GM21526 (cell line): ENCODE data around the gene NUP50.

Experiments used
- ATAC-seq: cut with Tn5 transposase; IDR thresholded peaks from one replicate; pipeline ENCODE4 v1.9.1; 2021; ENCODE audit warnings: moderate library complexity; ENCODE audit not compliant: unreplicated experiment, low FRiP score

The NUP50 gene

DNA sequence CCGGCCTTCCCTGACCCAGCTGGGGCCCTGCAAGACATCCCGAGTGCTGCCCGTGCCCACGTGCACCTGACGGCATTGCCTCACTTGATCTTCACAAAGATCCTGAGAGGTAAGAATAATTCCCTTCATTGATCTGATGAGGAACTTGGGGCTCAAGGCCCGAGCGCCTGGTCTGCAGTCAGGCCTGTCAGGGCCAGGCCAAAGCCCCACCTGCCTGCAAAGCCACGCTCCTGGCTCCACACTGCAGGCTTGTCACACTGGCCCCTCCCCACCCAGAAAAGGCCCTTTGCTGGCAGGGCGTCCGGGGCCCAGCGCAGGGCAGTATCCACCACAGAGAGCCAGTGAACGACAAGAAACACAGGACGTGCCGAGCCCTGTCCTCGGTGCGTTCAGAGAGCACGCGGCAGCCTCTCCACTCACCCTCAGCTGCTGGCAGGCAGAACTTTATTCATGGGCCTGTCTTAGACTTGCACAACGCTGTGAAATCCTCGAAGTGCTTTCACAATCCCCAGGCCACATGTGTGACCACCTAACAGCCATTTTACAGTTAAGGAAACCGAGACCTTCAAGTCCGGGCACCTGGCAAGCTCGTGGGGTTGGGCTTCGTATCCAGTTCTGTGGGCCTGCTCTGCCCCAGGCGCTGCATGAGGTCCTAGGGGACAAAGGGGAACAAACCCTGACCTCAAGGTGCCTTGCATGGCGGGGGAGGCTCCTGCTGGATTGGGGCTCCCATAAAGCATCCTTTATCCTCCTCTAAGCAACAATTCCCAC lies 62.2 kb downstream of the NUP50 start:
- ATAC-seq, result no peak

DNA sequence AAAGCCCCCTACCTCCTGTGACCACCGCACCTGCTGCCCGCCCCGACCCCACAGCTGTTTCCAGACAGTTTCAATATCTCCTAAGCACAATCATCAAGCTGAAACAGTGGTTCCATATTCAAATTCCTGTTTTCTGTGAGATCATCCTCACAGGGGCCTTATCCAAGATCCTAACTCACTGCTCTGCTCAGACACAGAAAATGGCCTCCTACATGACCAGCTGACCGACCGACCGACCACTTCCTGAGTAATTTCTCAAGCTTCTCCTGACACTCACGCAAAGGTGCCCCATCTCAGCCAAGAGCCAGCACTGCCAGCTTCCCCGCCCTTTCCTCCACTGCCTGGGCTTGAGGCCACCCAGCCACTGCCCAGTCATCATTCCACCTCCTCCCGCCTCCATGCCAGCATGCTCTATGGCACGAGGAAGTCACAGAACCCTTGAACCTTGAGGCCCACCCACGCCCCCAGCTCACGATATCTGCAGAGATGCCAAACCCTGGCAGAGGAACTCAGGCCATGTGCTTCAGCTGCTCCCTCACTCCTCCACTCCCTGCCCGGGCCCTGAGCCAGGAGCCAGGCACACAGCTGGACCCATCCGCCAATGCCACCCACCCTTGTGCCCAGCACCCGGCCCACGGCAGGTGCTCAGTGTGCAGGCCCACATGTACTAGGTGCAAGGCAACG lies 62.9 kb downstream of the NUP50 start:
- ATAC-seq, result no peak

DNA sequence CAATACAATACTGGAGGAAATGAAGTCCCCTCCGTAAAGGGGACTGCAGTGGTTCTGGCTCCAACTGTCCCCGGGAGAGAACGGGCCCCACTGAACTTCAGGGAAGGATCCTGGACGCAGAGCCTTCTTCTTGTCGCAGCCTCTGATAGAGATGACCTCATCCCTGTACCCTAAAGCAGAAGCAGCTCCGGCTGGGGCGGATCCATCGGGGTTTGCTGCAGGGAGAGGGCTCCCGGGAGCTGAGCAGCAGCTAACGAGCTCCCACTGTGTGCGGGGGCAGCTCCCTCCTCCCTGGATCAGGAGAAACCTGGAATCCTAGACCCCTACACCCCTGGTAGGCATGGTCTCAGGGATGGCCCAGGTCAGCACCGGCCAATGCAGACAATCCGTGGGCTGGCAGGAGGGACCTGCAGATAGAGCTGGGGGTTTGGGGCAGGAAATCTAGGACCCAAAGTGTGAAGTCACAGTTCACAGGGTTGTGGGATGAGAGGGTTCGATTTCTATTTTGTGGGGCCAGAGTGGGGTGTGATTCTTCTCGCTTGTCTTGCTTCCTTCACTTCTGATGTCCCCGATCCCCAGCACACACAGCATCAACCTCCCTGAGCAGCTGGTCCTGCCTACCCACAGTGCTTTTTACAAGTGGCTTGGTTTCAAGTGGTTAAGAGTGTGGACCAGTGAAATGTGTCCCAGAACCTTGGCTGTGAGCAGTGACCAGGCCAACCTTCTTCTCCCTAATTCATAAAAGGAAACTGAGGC lies 64.1 kb downstream of the NUP50 start:
- no peak for ATAC-seq

DNA sequence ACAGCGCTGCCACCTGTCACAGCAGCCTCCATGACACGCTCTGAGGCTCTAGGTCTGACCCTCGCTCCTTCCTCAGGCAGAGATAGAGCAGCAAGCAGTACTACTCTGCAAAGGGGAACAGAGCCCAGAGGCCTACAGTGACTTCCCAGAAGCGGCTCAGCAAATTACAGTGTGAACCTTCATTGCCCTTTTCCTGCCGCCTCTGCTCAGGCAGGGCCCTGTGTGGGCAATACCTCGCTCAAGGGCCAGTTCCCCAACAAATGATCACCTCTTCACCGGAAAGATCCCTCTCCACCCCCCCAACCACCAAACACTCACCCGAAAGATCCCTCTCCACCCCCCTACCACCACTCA lies 64.7 kb downstream of the NUP50 start:
- ATAC-seq, result no peak

DNA sequence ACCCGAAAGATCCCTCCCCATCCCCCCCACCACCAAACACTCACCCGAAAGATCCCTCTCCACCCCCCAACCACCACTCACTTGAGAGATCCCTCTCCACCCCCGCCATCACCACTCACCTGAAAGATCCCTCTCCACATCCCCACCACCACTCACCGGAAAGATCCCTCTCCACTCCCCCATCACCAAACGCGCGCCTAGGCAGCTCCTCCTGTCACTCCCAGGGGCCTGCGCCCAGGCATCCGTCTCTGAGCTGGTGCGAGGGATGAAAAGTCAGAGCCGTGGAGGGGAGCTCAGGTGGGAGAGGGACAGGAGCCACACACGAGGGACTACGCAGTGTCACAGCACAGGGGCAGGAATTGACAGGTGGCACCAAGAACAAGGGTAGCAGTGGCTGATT lies 65.5 kb downstream of the NUP50 start:
- no peak for ATAC-seq

DNA sequence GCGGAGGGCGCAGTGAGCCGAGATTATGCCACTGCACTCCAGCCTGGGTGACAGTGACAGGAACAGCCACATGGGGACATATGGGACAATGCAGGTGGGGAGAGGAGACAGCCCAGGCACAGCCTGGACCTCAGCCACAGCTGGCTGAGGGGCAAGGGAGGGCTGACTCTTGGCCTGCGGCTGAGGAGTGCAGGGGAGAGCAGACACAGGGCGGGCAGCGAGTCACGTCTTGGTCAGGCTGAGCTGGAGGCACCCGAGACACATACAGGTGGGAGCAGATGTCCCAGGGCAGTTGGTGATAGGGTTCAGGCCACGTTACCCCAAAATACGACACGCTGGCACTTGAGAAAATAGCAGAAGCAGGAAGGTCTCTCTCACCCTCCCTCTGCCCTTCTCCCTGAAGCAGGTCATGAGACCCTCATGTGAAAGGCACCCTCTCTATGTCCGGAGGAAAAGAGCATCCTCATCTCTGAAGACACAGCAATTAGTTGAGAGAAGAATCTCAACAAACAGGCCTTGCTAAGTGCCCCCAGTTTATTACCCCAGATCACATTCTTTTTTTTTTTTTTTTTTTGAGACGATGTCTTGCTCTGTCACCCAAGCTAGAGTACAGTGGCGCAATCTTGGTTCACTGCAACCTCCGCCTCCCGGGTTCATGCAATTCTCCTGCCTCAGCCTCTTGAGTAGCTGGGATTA lies 66.4 kb downstream of the NUP50 start:
- ATAC-seq, result no peak

DNA sequence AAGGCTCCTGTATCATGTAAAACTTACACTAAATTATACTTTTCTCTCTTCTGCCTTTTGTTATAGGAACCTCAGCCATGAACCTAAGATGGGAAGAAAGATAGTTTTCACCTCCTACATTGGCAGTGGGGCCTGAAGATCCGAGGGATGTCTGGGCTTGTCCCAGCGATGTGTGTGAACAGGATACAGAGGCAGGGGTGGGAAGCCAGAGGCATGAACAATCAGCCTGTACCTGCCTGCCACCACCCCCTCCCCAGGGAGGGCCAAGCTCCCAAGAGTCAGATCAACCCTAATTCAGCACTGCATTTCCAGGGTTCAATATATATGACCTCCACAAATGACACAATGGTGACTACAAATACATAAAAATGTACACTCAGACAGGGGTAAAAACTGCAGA lies 67.6 kb downstream of the NUP50 start:
- no peak for ATAC-seq

DNA sequence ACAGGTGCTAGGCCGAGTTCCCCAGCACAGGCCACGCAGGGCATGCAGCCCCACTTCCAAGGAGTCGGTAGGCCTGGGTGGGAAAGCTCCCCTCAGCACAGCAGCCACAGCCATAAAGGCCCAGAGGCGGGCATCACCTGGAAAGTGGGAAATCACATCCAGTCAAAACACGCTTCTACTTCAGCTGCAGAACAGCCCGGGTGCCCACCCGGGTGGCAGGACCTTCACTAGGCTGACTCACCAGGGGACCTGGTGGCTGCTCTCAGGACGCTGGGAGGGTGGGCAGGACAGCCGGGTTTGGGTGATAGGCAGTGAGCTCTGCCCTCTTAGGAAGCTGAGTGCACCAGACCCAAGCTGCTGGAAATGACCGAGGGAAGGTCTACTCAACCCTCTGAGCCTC lies 69.7 kb downstream of the NUP50 start:
- no peak for ATAC-seq

DNA sequence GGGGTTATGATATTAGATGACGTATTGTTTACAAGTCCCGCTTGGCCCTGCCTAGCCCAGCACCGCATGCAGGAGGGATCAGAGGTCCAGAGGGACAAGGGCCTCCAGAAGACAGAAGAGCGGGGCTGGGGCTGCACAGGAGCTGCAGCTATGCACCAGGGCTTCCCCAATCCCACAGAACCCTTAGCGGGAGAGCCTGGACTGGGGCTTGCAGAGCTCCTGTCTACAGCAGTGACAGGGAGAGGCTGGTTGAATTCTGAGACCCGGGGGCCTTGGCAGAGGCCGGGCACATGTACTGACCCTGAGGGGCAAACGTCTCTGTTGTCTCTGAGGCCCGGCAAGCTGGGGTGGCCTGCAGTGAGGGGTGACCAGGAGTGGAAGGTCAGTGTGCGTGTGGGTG lies 70.1 kb downstream of the NUP50 start:
- no peak for ATAC-seq

DNA sequence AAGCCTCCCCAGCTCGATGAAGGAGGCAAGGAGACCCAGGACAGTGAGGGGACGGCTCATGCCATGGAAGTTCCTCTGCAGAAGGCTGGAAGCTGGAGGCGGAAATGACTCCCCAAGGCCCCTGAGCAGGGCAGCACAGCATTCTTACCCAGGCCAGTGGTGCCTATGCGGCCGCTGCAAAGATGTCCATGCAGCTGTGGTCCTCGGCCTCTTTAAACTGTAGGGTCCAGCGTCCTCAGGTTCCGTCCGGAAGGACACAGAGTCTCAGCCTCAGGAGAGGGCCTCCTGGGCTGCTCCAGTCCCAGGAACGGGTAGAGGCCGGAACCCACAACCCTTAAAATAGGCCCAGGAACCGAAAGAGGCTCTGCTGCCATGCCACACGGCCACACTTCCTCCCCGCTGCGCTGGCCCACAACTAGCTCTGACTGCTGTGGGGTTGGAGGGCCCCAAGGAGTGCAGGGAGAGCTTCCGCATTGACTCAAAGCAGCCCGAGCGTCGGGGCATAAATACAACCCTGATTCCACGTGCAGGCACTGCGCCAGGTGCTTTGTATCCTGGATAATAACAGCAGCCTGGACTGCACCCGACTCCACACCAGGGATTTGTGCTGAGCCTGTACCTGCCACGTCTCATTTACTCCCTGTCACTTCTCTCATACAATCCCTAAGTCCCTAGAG lies 71.5 kb downstream of the NUP50 start:
- ATAC-seq, result peak; percentile 63

DNA sequence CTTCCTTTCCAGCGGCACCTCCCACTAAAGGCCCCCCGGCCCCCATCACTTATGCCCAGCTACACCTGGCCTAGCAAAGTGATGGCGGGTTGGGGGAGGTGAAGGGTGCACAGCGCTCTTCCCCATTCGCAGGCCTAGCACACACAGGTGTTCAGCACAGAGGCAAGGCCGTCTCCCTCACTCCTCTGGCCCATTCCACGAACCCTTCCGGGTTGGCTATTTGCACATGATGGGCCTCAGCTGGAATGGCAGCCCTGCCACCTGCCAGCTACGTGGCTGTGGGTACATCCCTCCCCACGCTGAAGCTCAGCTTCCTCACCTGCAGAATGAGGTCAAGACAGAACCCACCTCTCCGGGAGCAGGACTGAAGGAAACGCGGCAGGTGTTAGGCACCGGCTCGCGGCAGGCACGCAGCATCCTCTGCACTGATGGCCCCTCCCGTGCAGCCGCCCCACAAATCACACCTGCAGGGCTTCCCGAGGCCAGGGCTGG lies 72.2 kb downstream of the NUP50 start:
- no peak for ATAC-seq

DNA sequence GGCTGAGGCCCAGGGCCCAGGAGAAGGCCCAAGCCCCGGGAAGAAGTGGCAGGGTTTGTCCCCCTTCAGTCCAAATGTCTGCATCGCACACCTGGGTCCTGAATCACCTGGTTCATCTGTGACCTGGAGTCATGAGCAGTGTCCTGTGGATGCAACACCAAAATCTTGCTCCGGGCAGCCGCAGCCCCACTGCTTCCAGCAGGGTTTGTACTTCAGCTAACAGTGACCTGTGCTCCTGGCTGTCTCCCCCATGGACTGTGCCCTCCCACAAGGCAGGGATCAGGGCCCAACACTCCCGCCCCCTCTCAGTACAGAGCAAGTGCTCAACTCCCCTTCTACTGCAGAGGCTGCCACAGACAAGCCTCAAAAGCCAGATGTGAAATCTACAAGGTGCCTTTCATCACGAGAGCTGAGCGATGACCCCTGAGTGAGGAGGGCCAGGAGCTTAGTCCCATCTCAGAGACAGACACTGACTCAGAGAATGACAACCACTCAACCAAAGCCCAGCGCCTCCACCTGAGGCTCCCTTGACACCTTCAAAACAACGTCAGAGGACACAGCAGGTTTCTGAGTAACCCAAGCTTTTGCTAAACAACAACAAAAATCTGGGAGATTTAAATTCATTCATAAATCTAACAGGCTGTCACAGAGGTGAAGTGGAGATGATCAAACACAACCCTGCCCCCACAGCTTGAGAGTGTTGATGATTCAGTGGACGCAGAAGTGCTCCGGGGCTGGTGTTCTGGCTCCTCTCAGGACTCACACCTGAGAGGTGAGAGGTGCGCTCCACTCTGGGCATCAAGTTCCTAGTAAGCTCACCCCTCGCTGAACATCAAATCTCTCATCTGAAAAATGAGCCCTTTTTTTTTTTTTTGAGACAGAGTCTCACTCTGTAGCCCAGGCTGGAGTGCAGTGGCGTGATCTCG lies 73.6 kb downstream of the NUP50 start:
- ATAC-seq, result no peak
